ENCODE measurements around the gene DPEP2.
"Not testable (repeated sequence)": the region's sequence is repeated elsewhere in the genome, so short reads cannot be mapped to it uniquely, and the experiment has no call there.

DPEP2 gene

GRCh38 chr16:67953641-67954375 lies 45.5 kb downstream of the DPEP2 start:
- DNase-seq, result no peak

GRCh38 chr16:67951485-67951884 lies 47.8 kb downstream of the DPEP2 start:
- no peak for DNase-seq

- DNase-seq, result no peak
Measured at GRCh38 chr16:67950335-67950843, 48.9 kb downstream of the DPEP2 start.

GRCh38 chr16:67949645-67950044 lies 49.6 kb downstream of the DPEP2 start:
- no peak for DNase-seq

GRCh38 chr16:67948015-67948414 lies 51.3 kb downstream of the DPEP2 start:
- no peak for DNase-seq

- DNase-seq, result no peak
Measured at GRCh38 chr16:67946966-67947558, 52.2 kb downstream of the DPEP2 start.

- DNase-seq, result no peak
Measured at GRCh38 chr16:67946128-67946569, 53.1 kb downstream of the DPEP2 start.

GRCh38 chr16:67945392-67945933 lies 53.8 kb downstream of the DPEP2 start:
- no peak for DNase-seq

- no peak for DNase-seq
Measured at GRCh38 chr16:67944690-67945391, 54.4 kb downstream of the DPEP2 start.

GRCh38 chr16:67943619-67944504 lies 55.4 kb downstream of the DPEP2 start, which contains the start of gene LCAT:
Gene LCAT, minus strand, starts transcription at chr16:67944120. Its CDS starts 19 bp downstream, at chr16:67944101.
- no peak for DNase-seq

GRCh38 chr16:67943256-67943618 lies 56.0 kb downstream of the DPEP2 start:
- no peak for DNase-seq

- no peak for DNase-seq
Measured at GRCh38 chr16:67942510-67943255, 56.6 kb downstream of the DPEP2 start.

GRCh38 chr16:67942200-67942509 lies 57.1 kb downstream of the DPEP2 start:
- DNase-seq, result peak; percentile 24

GRCh38 chr16:67941469-67942199 lies 57.6 kb downstream of the DPEP2 start:
- DNase-seq, result no peak

GRCh38 chr16:67940446-67941089 lies 58.7 kb downstream of the DPEP2 start:
- DNase-seq, result no peak

GRCh38 chr16:67939507-67940445 lies 59.5 kb downstream of the DPEP2 start:
- DNase-seq, result no peak

GRCh38 chr16:67937713-67938112 lies 61.6 kb downstream of the DPEP2 start:
- not testable (repeated sequence) for DNase-seq

Data from HCEC 1CT (cell line).